ENCODE measurements around the gene PDCD2L. TPM values are rescaled to one million over a fixed set of nuclear protein-coding genes. Genes with fewer than 3 reads are reported as not detected.
A peak's percentile ranks its signal among the peaks of the same experiment; 100 is the strongest.

PDCD2L gene
- total RNA-seq, 1 experiment from 2014 or later, result 43.3 TPM

- Histone ChIP-seq H3T11ph (ENCODE audit: low read length) (no peak overlapping the region), H3K56ac (ENCODE audit: insufficient read length, low read depth, low read length) (no peak overlapping the region), H3K14ac (ENCODE audit: insufficient read depth, low read length) (no peak overlapping the region), H4K8ac (replicated peaks; ENCODE audit: insufficient read length, low read depth, low read length) (no peak overlapping the region), H3K27ac (ENCODE audit: insufficient read length, low read depth, low read length) (no peak overlapping the region), H2BK5ac (ENCODE audit: insufficient read length, low read length) (no peak overlapping the region), H3K79me2 (ENCODE audit: insufficient read depth, low read length) (peaks cover 38% of the 10 kb centered on the region; the same call in 1 of the 2 replicates), H3K27me3 (ENCODE audit: insufficient read depth, low read length) (no peaks in the 10 kb centered on the region), H3K79me1 (ENCODE audit: insufficient read depth, low read depth, low read length, poor library complexity, severe bottlenecking) (no peaks in the 10 kb centered on the region), H2BK15ac (ENCODE audit: low read depth, low read length) (no peak overlapping the region), H3K4ac (ENCODE audit: low read depth, low read length) (no peak overlapping the region), H3K9me3 (ENCODE audit: control insufficient read depth, low read depth, low read length) (no peaks in the 10 kb centered on the region), H3K23ac (ENCODE audit: insufficient read length, low read depth, low read length) (no peak overlapping the region), H2BK20ac (ENCODE audit: low read depth, low read length, poor library complexity, severe bottlenecking) (no peak overlapping the region), H3K4me1 (ENCODE audit: insufficient read depth, low read length) (no peaks in the 10 kb centered on the region; the same call in 1 of the 2 replicates), H4K91ac (ENCODE audit: insufficient read length, low read depth, low read length) (no peak overlapping the region), H3K23me2 (ENCODE audit: insufficient read length, low read depth, low read length, poor library complexity, severe bottlenecking) (peaks cover 3% of the 10 kb centered on the region), H4K20me1 (ENCODE audit: control insufficient read depth, insufficient read depth, insufficient read length) (no peaks in the 10 kb centered on the region), H2AK5ac (ENCODE audit: insufficient read length, low read length) (no peak overlapping the region), H4K5ac (ENCODE audit: insufficient read length, low read depth, low read length) (no peak overlapping the region), H2BK120ac (ENCODE audit: low read depth, low read length, poor library complexity, severe bottlenecking) (no peak overlapping the region), H3K18ac (ENCODE audit: insufficient read length, low read depth, low read length) (no peak overlapping the region), H2BK12ac (ENCODE audit: insufficient read length, low read depth, low read length) (no peak overlapping the region), H3K9ac (ENCODE audit: extremely low read depth, insufficient read length, low read length) (no peak overlapping the region), H2AFZ (ENCODE audit: low read length) (no peak overlapping the region), H3K4me2 (ENCODE audit: insufficient read depth, insufficient read length, low read length) (peak overlapping the region; percentile 98)
- no peak for TF ChIP-seq CTCF (conservative IDR thresholded peaks at IDR 0.05)
- Mint-ChIP-seq H3K4me1 (peaks cover 15 to 24% of the 10 kb centered on the region in 2 experiments), H3K36me3 (ENCODE audit: insufficient read depth in 1 of 3, low read depth in 3 of 3) (peaks cover 19 to 52% (median 40%) of the 10 kb centered on the region in 3 experiments), H3K4me3 (peak overlapping the region; percentile 97 to 98), H3K27me3 (ENCODE audit: low read depth) (no peaks in the 10 kb centered on the region; the same call in 1 of the 2 replicates), H3K27ac (no peak overlapping the region), H3K9me3 (no peaks in the 10 kb centered on the region)
- no peak for DNase-seq
- no CpG with 5 or more reads among the region's 9 CpGs for WGBS (ENCODE audit: extremely low coverage, insufficient read length, low lambda C conversion rate)
Observed at GRCh38 chr19:34429553-34429952, 25.4 kb downstream of the PDCD2L start.
